Stimulated activated CD4-positive, alpha-beta T cell treated with anti-CD3 and anti-CD28 coated beads, Interleukin-15, amount 100 ng/mL, for 1 hour (primary cell): ENCODE measurements around the gene KRTAP5-6.

Experiments
- DNase-seq, 2 donors: peaks; one replicate each; pipeline ENCODE4 v3.0.0-alpha.2; 2020; ENCODE audit warnings: low read depth in 1 of 2, low spot score in 1 of 2

Gene KRTAP5-6

GRCh38 chr11:1701091-1701807, 4.3 kb downstream of the KRTAP5-6 start:
- DNase-seq: no peak

GRCh38 chr11:1702506-1702905, 5.5 kb downstream of the KRTAP5-6 start:
- no peak for DNase-seq

GRCh38 chr11:1703146-1703545, 6.2 kb downstream of the KRTAP5-6 start:
- no peak for DNase-seq

GRCh38 chr11:1705126-1706052, 8.4 kb downstream of the KRTAP5-6 start:
- no peak for DNase-seq

- no peak for DNase-seq
Observed at GRCh38 chr11:1706634-1707400, 9.8 kb downstream of the KRTAP5-6 start.

- no peak for DNase-seq
Observed at GRCh38 chr11:1707751-1708150, 10.8 kb downstream of the KRTAP5-6 start.

- no peak for DNase-seq
Observed at GRCh38 chr11:1708716-1709115, 11.7 kb downstream of the KRTAP5-6 start.

GRCh38 chr11:1714908-1715885, 18.2 kb downstream of the KRTAP5-6 start:
- no peak for DNase-seq

GRCh38 chr11:1717745-1718144, 20.8 kb downstream of the KRTAP5-6 start:
- DNase-seq: no peak

GRCh38 chr11:1718326-1718725, 21.3 kb downstream of the KRTAP5-6 start:
- DNase-seq: no peak

- no peak for DNase-seq
Observed at GRCh38 chr11:1719781-1720180, 22.8 kb downstream of the KRTAP5-6 start.

- DNase-seq: no peak
Observed at GRCh38 chr11:1727096-1727690, 30.2 kb downstream of the KRTAP5-6 start.

- no peak for DNase-seq
Observed at GRCh38 chr11:1727861-1728260, 30.9 kb downstream of the KRTAP5-6 start.

GRCh38 chr11:1728301-1728700, 31.3 kb downstream of the KRTAP5-6 start:
- DNase-seq: no peak

- no peak for DNase-seq
Observed at GRCh38 chr11:1728931-1729691, 32.1 kb downstream of the KRTAP5-6 start.

- no peak for DNase-seq
Observed at GRCh38 chr11:1729692-1730011, 32.7 kb downstream of the KRTAP5-6 start.

- DNase-seq: no peak
Observed at GRCh38 chr11:1730059-1730629, 33.1 kb downstream of the KRTAP5-6 start.

GRCh38 chr11:1731451-1732059, 34.6 kb downstream of the KRTAP5-6 start:
- DNase-seq: no peak
